H1 (cell line): Measurements from ENCODE around the gene DPF3. TPM values are rescaled to one million over a fixed set of nuclear protein-coding genes. Genes with fewer than 3 reads are reported as not detected.

Experiments used
- CTCF ChIA-PET: fragments of 300-600 bp; sonication (Branson Sonifier 250); formaldehyde crosslinking; loops from one replicate; lab custom pipeline; 2021; ENCODE audit not compliant: partially characterized antibody; lab: Charles Lee
- POLR2A ChIA-PET: fragments of 300-600 bp; sonication (Branson Sonifier 250); formaldehyde crosslinking; loops from one replicate; lab custom pipeline; 2021; ENCODE audit warnings: inconsistent platforms; ENCODE audit not compliant: partially characterized antibody; lab: Charles Lee
- DNase-seq, 2 experiments: peaks; one replicate each; pipeline versions ENCODE4 v3.0.0 to v3.0.0-alpha.2; 2010 to 2022; ENCODE audit warnings: low spot score in 2 of 2, low read depth in 1 of 2, mixed read lengths in 1 of 2
- FAIRE-seq: peaks from 2 replicates; lab custom pipeline; 2011; peaks lifted over from hg19 to GRCh38; lab: Jason Lieb, UNC
- H2AFZ ChIP-seq: 2 replicates; pipeline ENCODE4 v1.8.1; 2012; ENCODE audit warnings: low read length, inconsistent platforms
- H2AK5ac ChIP-seq: 2 replicates; pipeline ENCODE4 v1.6.1; 2013; ENCODE audit warnings: low read depth, low read length
- H2BK120ac ChIP-seq: replicated peaks from 2 replicates; pipeline ENCODE3; 2013; ENCODE audit warnings: low read depth, low read length, inconsistent platforms
- H2BK12ac ChIP-seq: 2 replicates; pipeline ENCODE4 v1.6.1; 2013; ENCODE audit warnings: low read depth, low read length
- H2BK15ac ChIP-seq: 2 replicates; pipeline ENCODE4 v1.6.1; 2013; ENCODE audit warnings: low read length
- H2BK20ac ChIP-seq: 2 replicates; pipeline ENCODE4 v1.6.1; 2013; ENCODE audit warnings: low read length
- H2BK5ac ChIP-seq: 2 replicates; pipeline ENCODE4 v1.6.1; 2013; ENCODE audit warnings: low read depth, low read length
- H3K14ac ChIP-seq: 2 replicates; pipeline ENCODE4 v1.6.1; 2013; ENCODE audit warnings: inconsistent platforms; ENCODE audit not compliant: insufficient read length
- H3K18ac ChIP-seq: 2 replicates; pipeline ENCODE4 v1.6.1; 2013; ENCODE audit warnings: low read length; ENCODE audit errors: extremely low read depth
- H3K23ac ChIP-seq: 2 replicates; pipeline ENCODE4 v1.6.1; 2013; ENCODE audit warnings: inconsistent platforms; ENCODE audit not compliant: insufficient read length
- H3K23me2 ChIP-seq: 2 replicates; pipeline ENCODE4 v1.6.1; 2013; ENCODE audit warnings: low read depth, low read length
- H3K27ac ChIP-seq: 2 replicates; pipeline ENCODE4 v1.6.1; 2011; ENCODE audit warnings: low read depth, low read length, inconsistent platforms
- H3K27me3 ChIP-seq, 4 experiments: replicated peaks in 1 of 4; 1 replicate in 1 of 4; 2 replicates in 3 of 4; pipeline versions ENCODE4 v1.6.1 to v1.8.1; 2011 to 2013; ENCODE audit warnings: low read length in 3 of 4, mild to moderate bottlenecking in 3 of 4, inconsistent platforms in 2 of 4, mixed read lengths in 2 of 4, moderate library complexity in 1 of 4; ENCODE audit not compliant: control insufficient read depth in 3 of 4, insufficient read depth in 3 of 4; ENCODE audit errors: extremely low read depth in 1 of 4
- H3K36me3 ChIP-seq, 4 experiments: 2 replicates each; pipeline versions ENCODE4 v1.6.1 to v1.8.1; 2011 to 2013; ENCODE audit warnings: mild to moderate bottlenecking in 4 of 4, low read length in 3 of 4, moderate library complexity in 2 of 4, control low read depth in 1 of 4, inconsistent platforms in 1 of 4; ENCODE audit not compliant: insufficient read depth in 4 of 4, control insufficient read depth in 2 of 4
- H3K4ac ChIP-seq: replicated peaks from 2 replicates; pipeline ENCODE3; 2013; ENCODE audit warnings: low read length, low read depth, mixed read lengths, inconsistent platforms; ENCODE audit not compliant: insufficient read length
- H3K4me1 ChIP-seq, 4 experiments: replicated peaks in 1 of 4; 1 replicate in 1 of 4; 2 replicates in 3 of 4; pipeline versions ENCODE4 v1.6.1 to v1.8.1; 2011 to 2013; ENCODE audit warnings: low read length in 3 of 4, inconsistent platforms in 2 of 4, mixed read lengths in 1 of 4; ENCODE audit not compliant: insufficient read depth in 4 of 4, control insufficient read depth in 3 of 4
- H3K4me2 ChIP-seq, 2 experiments: 2 replicates each; pipeline versions ENCODE4 v1.6.1 to v1.8.1; 2011 to 2013; ENCODE audit warnings: low read depth in 2 of 2, low read length in 2 of 2, control low read depth in 1 of 2, inconsistent platforms in 1 of 2, mild to moderate bottlenecking in 1 of 2; ENCODE audit not compliant: insufficient read depth in 1 of 2
- H3K4me3 ChIP-seq, 4 experiments: fragments of 200-600, 300-600 bp in 1 of 4; sonication (generic), shearing (Covaris generic), sonication (Bioruptor Twin) in 1 of 4; 2 replicates each; pipeline versions ENCODE4 v1.5.1 to v1.8.1; 2011 to 2016; ENCODE audit warnings: low read length in 4 of 4, low read depth in 3 of 4, control low read depth in 2 of 4, inconsistent platforms in 2 of 4, mild to moderate bottlenecking in 2 of 4, mixed read lengths in 1 of 4, moderate library complexity in 1 of 4; ENCODE audit not compliant: insufficient read depth in 2 of 4; ENCODE audit errors: extremely low read depth in 1 of 4
- H3K56ac ChIP-seq: replicated peaks from 2 replicates; pipeline ENCODE3; 2013; ENCODE audit warnings: low read depth, mild to moderate bottlenecking, mixed read lengths, low read length, inconsistent platforms; ENCODE audit not compliant: insufficient read length
- H3K79me1 ChIP-seq: 2 replicates; pipeline ENCODE4 v1.6.1; 2013; ENCODE audit warnings: low read depth, low read length, control low read depth
- H3K79me2 ChIP-seq, 2 experiments: 2 replicates each; pipeline versions ENCODE4 v1.6.1 to v1.8.1; 2012 to 2013; ENCODE audit warnings: low read length in 2 of 2, mild to moderate bottlenecking in 2 of 2, inconsistent platforms in 1 of 2; ENCODE audit not compliant: insufficient read depth in 2 of 2, control insufficient read depth in 1 of 2
- H3K9ac ChIP-seq, 4 experiments: replicated peaks in 1 of 4; 1 replicate in 1 of 4; 2 replicates in 3 of 4; pipeline versions ENCODE4 v1.6.1 to v1.8.1; 2011 to 2013; ENCODE audit warnings: low read depth in 3 of 4, low read length in 3 of 4, control low read depth in 2 of 4, mild to moderate bottlenecking in 2 of 4, moderate library complexity in 2 of 4, inconsistent platforms in 1 of 4; ENCODE audit errors: extremely low read depth in 1 of 4
- H3K9me3 ChIP-seq, 2 experiments: 2 replicates each; pipeline versions ENCODE4 v1.6.1 to v1.8.1; 2012 to 2013; ENCODE audit warnings: mild to moderate bottlenecking in 2 of 2, moderate library complexity in 2 of 2, control low read depth in 1 of 2, inconsistent platforms in 1 of 2, low read depth in 1 of 2, low read length in 1 of 2, mixed read lengths in 1 of 2; ENCODE audit not compliant: insufficient read depth in 2 of 2
- H4K20me1 ChIP-seq, 2 experiments: replicated peaks in 1 of 2; 2 replicates each; pipeline versions ENCODE3 to v1.8.1; 2011 to 2013; ENCODE audit warnings: inconsistent platforms in 2 of 2, low read length in 2 of 2, mild to moderate bottlenecking in 1 of 2; ENCODE audit not compliant: insufficient read depth in 2 of 2, control insufficient read depth in 1 of 2
- H4K5ac ChIP-seq: 2 replicates; pipeline ENCODE4 v1.6.1; 2013; ENCODE audit warnings: low read length, low read depth, mixed read lengths, inconsistent platforms; ENCODE audit not compliant: insufficient read length
- H4K8ac ChIP-seq: 2 replicates; pipeline ENCODE4 v1.8.0; 2013; ENCODE audit warnings: mild to moderate bottlenecking, moderate library complexity, low read length, inconsistent platforms; ENCODE audit not compliant: insufficient read depth; ENCODE audit errors: extremely low read depth
- H4K91ac ChIP-seq: replicated peaks from 2 replicates; pipeline ENCODE3; 2013; ENCODE audit warnings: low read length, mixed read lengths, inconsistent platforms; ENCODE audit not compliant: insufficient read length
- NANOG ChIP-seq: IDR thresholded peaks from 2 replicates; pipeline ENCODE4 v1.6.1; 2011; ENCODE audit warnings: low read length, low read depth, mild to moderate bottlenecking, inconsistent platforms; ENCODE audit not compliant: insufficient read depth, poor library complexity, severe bottlenecking
- POLR2A ChIP-seq, 2 experiments: IDR thresholded peaks; 1 replicate in 1 of 2; 2 replicates in 1 of 2; pipeline ENCODE4 v1.6.1; 2011; ENCODE audit warnings: low read depth in 2 of 2, low read length in 2 of 2, mild to moderate bottlenecking in 2 of 2; ENCODE audit errors: control extremely low read depth in 1 of 2
- WGBS, 2 experiments: shearing (Covaris generic) in 1 of 2; methylation state at CpG; one replicate each; pipeline versions ENCODE4 v1.1.6 to v1.1.7; 2013 to 2015; ENCODE audit warnings: low lambda C conversion rate in 2 of 2, mixed read lengths in 2 of 2, inconsistent platforms in 1 of 2, low coverage in 1 of 2, missing lambda C conversion rate in 1 of 2; ENCODE audit not compliant: insufficient replicate concordance in 2 of 2, insufficient coverage in 1 of 2, insufficient read length in 1 of 2; ENCODE audit errors: extremely low coverage in 1 of 2, missing lambda C conversion rate in 1 of 2; 5-methylcytosine and 5-hydroxymethylcytosine counted together
- polyA plus RNA-seq, 7 experiments: library from polyadenylated mRNA; depleted of rRNA in 3 of 7; stranded (reverse) in 5 of 7; unstranded in 2 of 7; fragments of >200 nt in 5 of 7; fragments of 200-250 nt in 2 of 7; gene quantifications; 1 replicate in 5 of 7; 2 replicates in 1 of 7; 4 replicates in 1 of 7; pipeline versions ENCODE4 v1.2.1 to v1.2.3, GENCODE V29; 2011 to 2013; ENCODE audit warnings: missing spikeins in 2 of 7, mixed read lengths in 2 of 7
- total RNA-seq: library from RNA; stranded (reverse); fragmentation: NEBNext Ultra II Directional; extraction: Animal tissue kit (Norgen Biotek cat#: 25700); gene quantifications from 2 replicates; pipeline ENCODE4 v1.2.1, GENCODE V29; 2021

Gene DPF3
- total and polyA plus RNA-seq, 2 of the 8 experiments (the other 6 are each of a cell fraction or from before 2014, with no cell fraction given), result 0.19 TPM; not detected in 1

DNA sequence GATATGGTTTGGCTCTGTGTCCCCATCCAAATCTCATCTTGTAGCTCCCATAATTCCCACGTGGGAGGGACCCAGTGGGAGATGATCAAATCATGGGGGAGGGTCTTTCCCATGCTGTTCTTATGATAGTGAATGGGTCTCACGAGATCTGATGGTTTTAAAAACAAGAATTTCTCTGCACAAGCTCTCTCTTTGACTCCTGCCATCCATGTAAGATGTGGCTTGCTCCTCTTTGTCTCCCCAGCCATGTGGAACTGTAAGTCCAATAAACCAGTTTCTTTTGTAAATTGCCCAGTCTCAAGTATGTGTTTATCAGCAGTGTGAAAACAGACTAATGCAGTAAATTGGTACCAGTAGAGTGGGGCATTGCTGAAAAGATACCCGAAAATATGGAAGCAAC is 146.2 kb downstream of the DPF3 start:
- H3K14ac ChIP-seq, result no peak overlapping the region
- no peak for FAIRE-seq
- H3K9me3 ChIP-seq, result peaks cover 0 to 3% of the 10 kb centered on the region in 2 experiments; a peak in 1 of 4 replicates
- no peak overlapping the region for H3K4me3 ChIP-seq
- H3K18ac ChIP-seq, result no peak overlapping the region
- H4K20me1 ChIP-seq, result no peaks in the 10 kb centered on the region
- H4K8ac ChIP-seq, result no peak overlapping the region
- WGBS, 2 experiments, result 74% methylated on average over 3 of the region's 3 CpGs; no CpG with 5 or more reads in 1 of the 2 experiments
- peaks cover 0 to 1% (median 0%) of the 10 kb centered on the region in 4 experiments; a peak in 1 of 7 replicates for H3K4me1 ChIP-seq
- H4K5ac ChIP-seq, result no peak overlapping the region
- no peak overlapping the region for H3K4me2 ChIP-seq
- H3K9ac ChIP-seq, result no peak overlapping the region
- no peaks in the 10 kb centered on the region for H3K27me3 ChIP-seq
- H3K56ac ChIP-seq, result no peak overlapping the region
- POLR2A ChIA-PET, result no interaction called here
- DNase-seq, result no peak
- H4K91ac ChIP-seq, result no peak overlapping the region
- CTCF ChIA-PET, result interaction anchor here (0.6 to 1.2 kb wide), 4 partner anchors 11 to 288 kb away, joined by 3 to 6 read pairs (median 4); no protein-coding TSS in a partner anchor
- no peak overlapping the region for H3K27ac ChIP-seq
- no peak overlapping the region for H2BK15ac ChIP-seq
- H3K79me1 ChIP-seq, result no peaks in the 10 kb centered on the region
- H3K36me3 ChIP-seq, result no peaks in the 10 kb centered on the region
- no peak overlapping the region for H2BK5ac ChIP-seq
- H3K4ac ChIP-seq, result no peak overlapping the region
- no peak overlapping the region for H2AFZ ChIP-seq
- no peak overlapping the region for H2AK5ac ChIP-seq
- no peaks in the 10 kb centered on the region for H3K23me2 ChIP-seq
- H3K23ac ChIP-seq, result no peak overlapping the region
- H2BK120ac ChIP-seq, result no peak overlapping the region
- TF ChIP-seq POLR2A (IDR thresholded peaks at IDR 0.05; ENCODE audit: control extremely low read depth in 1 of 2, low read depth in 2 of 2, low read length in 2 of 2) (no peak), NANOG (no peak)
- H2BK12ac ChIP-seq, result no peak overlapping the region
- H2BK20ac ChIP-seq, result no peak overlapping the region
- no peaks in the 10 kb centered on the region for H3K79me2 ChIP-seq
